GM12878 (cell line): Measurements from ENCODE around the gene MMP27.

Source experiments
- CTCF ChIP-seq, 3 experiments: IDR thresholded peaks in 2 of 3; conservative IDR thresholded peaks in 1 of 3; 2 replicates each; pipeline ENCODE4 v1.5.1; 2011; ENCODE audit warnings: low read depth in 3 of 3, low read length in 3 of 3, mild to moderate bottlenecking in 3 of 3, control low read depth in 2 of 3, moderate library complexity in 2 of 3, inconsistent platforms in 1 of 3, mixed read lengths in 1 of 3; ENCODE audit not compliant: control insufficient read depth in 2 of 3, insufficient read depth in 1 of 3; ENCODE audit errors: extremely low read depth in 1 of 3
- POLR2AphosphoS5 ChIP-seq: IDR thresholded peaks from 2 replicates; pipeline ENCODE4 v1.6.1; 2011; ENCODE audit warnings: mild to moderate bottlenecking, low read length, inconsistent platforms
- ZNF687 ChIP-seq: fragments of 450-650 bp; IDR thresholded peaks from 2 replicates; pipeline ENCODE4 v1.6.1; 2017; ENCODE audit warnings: mild to moderate bottlenecking, moderate library complexity

GRCh38 chr11:102643941-102644340 lies 61.6 kb downstream of the MMP27 start:
- no peak for TF ChIP-seq CTCF (IDR thresholded peaks at IDR 0.05 in 2 of 3, conservative IDR thresholded peaks at IDR 0.05 in 1 of 3; ENCODE audit: control insufficient read depth in 2 of 3, extremely low read depth in 1 of 3, insufficient read depth in 1 of 3, low read depth in 3 of 3, low read length in 3 of 3)
- no peak for TF ChIP-seq ZNF687
- no peak for TF ChIP-seq POLR2AphosphoS5
